GM19372 (cell line): ENCODE results near the gene PNMA8A.
"Not testable (repeated sequence)": the region's sequence is repeated elsewhere in the genome, so short reads cannot be mapped to it uniquely, and the experiment has no call there.

Source experiments
- ATAC-seq: cut with Tn5 transposase; IDR thresholded peaks from one replicate; pipeline ENCODE4 v1.9.1; 2021; ENCODE audit warnings: mild to moderate bottlenecking, low read depth, moderate library complexity; ENCODE audit not compliant: unreplicated experiment

Gene PNMA8A

GRCh38 chr19:46435009-46435408, 36.4 kb downstream of the PNMA8A start:
- no peak for ATAC-seq

GRCh38 chr19:46433470-46433869, 37.9 kb downstream of the PNMA8A start:
- not testable (repeated sequence) for ATAC-seq

- ATAC-seq, result no peak
Observed at GRCh38 chr19:46431824-46432223, 39.5 kb downstream of the PNMA8A start.

- no peak for ATAC-seq
Observed at GRCh38 chr19:46429999-46430398, 41.4 kb downstream of the PNMA8A start.

- no peak for ATAC-seq
Observed at GRCh38 chr19:46428239-46429135, 42.9 kb downstream of the PNMA8A start, which contains the start of gene PNMA8C. PNMA8C (minus strand) TSS chr19:46428936; CDS start chr19:46428359, 577 bp downstream.

GRCh38 chr19:46427518-46428045, 43.8 kb downstream of the PNMA8A start:
- no peak for ATAC-seq

- ATAC-seq, result no peak
Observed at GRCh38 chr19:46426506-46427162, 44.7 kb downstream of the PNMA8A start.

- ATAC-seq, result no peak
Observed at GRCh38 chr19:46426035-46426505, 45.3 kb downstream of the PNMA8A start.

GRCh38 chr19:46423188-46423587, 48.2 kb downstream of the PNMA8A start:
- ATAC-seq, result no peak

- ATAC-seq, result no peak
Observed at GRCh38 chr19:46422344-46422743, 49.0 kb downstream of the PNMA8A start.

GRCh38 chr19:46420056-46420455, 51.3 kb downstream of the PNMA8A start:
- no peak for ATAC-seq
